Measurements from ENCODE around the gene IER2.

The IER2 gene

DNA sequence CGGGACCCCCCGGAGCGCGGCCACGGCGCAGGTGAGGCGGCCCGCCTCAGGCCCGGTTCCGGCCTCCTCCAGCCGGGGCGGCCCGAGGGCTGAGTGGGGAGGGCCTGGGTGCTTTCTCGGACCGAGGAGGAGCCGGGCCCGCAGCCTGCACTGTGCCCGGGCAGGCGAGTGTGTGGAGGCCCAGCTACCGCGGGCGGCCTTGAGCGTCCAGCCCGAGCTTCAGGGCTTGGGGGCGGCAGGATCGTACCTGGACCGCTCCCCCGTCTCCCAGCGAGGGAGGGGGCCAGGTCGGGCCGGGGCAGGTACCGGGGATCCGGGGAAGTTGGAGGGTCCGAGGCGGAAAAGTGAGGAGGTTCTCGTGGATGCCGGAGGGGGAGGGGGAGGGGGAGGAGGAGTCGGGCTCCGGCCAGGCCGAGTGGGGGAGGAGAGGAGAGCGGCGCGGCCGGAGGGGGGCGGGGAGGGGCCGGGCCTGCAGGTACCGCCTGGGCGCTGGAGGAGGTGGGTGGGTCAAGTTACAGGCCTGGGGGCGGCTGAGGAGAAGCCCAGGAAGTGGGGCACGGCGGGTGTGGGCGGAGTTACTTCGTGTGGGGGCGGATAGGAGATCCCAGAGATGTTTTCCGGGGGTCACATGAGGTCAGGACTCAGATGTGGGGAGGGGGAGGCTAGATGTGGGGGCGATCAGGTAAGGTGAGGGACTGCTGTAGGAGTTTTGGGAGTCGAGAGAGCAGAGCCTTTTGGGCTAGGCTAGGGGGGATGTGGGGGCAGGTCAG lies 31.6 kb upstream of the IER2 start:
- no peak for DNase-seq (ENCODE audit: low read depth)

DNA sequence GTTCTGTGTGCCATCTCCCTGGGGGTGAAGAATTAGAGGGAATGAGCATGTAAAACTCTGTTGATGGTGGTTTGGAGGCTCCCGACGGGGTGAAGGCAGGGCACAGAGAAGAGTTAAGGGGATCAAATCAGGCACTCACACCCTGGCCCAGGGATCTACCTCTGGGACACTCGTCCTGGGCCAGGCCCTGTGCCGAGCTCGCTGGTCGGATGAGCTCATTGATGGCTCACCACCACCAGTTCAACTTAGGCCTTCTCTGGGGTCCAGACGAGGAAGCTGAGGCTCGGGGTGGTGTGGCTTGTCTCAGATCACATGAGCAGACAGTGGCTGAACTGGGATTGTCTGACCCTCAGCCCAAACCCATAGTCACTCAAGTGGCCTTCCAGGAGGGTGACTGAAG lies 30.6 kb upstream of the IER2 start:
- DNase-seq (ENCODE audit: low read depth), result no peak

DNA sequence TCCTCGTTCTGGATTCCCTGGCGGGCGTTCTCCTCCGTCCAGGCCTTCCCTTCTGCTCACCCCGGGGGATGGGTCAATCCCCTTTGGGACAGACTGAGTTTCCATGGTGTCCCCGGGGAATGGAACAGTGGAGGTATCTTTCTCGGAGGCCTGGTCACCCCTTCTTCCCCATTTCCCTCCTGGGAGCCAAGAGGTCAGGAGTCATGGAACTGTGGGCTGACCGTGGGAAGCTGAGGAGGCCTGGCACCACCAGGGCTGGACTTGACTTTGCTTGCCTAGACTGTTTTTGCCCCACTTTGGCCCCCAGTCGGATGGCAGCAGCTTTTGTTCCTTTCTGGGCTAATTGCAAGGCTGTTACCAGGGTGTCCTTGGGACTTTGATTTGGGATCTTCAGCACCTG lies 30.2 kb upstream of the IER2 start:
- DNase-seq (ENCODE audit: low read depth), result no peak

DNA sequence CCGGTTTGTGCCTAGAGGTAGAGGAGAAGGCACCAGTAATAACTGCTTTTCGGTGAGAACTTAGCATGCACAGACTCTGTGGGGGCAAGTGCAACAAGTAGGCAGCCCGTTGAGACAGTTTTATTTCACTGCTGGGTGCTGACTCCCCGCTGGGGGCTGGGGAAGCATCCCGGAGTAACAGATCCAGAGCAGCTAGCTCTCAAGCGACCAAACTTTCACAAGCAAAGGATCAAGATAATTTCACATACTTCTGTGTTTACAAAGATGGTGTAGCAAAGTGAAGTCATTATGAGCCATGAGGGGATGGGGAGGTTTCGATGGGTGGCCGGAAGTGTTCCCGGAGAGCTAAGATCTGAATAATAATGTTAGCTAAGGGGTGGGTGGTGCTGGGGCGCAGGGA lies 29.4 kb upstream of the IER2 start:
- DNase-seq (ENCODE audit: low read depth), result no peak

DNA sequence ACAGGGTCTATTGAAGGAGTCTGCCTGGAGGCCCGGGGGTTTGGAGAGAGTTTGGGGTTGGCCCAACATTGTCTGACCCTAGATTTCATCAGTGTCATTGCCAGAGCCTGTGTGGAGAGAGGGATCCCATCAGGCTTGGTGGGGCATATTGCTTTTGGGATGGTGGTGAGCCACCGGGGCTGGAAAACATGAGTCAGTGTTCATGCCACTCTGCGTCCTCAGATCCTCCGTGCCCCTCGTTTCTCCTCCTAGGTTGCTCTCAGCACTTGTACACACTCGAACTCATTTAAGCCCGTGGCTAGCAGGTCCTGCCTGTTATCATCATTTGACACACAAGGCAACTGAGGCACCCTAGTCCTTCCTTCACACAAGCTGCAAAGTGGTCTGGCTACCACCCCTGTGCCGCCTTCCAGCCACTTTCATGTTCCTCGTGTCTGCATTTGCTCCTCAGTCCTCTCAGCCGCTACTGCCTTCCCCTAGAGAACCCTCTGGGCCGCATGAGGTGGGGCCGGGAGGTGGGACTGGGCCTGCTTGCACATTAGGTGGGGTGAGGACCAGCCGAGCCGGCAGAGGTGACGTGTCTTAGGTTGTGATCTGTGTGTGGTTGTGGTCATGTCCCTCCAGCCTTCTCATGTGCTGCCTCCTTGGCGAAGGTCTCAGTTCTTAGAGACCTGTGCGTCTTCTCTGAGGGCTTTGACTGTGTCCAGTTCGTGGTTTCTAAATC lies 28.5 kb upstream of the IER2 start:
- DNase-seq (ENCODE audit: low read depth), result no peak

DNA sequence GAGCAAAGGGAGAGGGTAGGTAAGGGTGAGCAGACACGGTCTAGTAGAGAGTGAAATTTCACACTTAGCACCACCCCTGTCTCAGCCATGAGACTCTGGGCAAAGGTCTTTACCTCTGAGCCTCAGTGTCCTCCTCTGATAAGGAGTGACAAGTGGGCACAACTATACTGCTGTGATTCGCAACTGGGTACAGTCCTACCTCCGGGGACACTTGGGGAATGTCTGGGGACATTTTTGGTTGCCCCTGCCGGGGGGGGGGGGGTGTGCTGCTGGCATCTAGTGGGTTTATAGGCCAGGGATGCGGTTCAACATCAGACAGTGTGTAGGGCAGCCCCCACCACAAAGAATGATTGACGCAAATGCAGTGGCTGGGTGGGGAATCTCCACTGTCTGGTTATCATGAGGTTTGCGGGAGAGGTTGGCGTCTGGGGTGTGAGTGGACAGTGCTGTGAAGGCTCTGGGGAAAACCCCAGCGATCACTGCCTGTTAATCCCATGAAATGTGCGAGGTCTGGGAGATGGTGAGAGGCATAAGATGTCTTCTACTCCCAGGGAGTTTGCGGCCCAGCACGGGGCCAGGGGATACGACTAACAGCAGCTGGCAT lies 27.8 kb upstream of the IER2 start:
- no peak for DNase-seq (ENCODE audit: low read depth)

DNA sequence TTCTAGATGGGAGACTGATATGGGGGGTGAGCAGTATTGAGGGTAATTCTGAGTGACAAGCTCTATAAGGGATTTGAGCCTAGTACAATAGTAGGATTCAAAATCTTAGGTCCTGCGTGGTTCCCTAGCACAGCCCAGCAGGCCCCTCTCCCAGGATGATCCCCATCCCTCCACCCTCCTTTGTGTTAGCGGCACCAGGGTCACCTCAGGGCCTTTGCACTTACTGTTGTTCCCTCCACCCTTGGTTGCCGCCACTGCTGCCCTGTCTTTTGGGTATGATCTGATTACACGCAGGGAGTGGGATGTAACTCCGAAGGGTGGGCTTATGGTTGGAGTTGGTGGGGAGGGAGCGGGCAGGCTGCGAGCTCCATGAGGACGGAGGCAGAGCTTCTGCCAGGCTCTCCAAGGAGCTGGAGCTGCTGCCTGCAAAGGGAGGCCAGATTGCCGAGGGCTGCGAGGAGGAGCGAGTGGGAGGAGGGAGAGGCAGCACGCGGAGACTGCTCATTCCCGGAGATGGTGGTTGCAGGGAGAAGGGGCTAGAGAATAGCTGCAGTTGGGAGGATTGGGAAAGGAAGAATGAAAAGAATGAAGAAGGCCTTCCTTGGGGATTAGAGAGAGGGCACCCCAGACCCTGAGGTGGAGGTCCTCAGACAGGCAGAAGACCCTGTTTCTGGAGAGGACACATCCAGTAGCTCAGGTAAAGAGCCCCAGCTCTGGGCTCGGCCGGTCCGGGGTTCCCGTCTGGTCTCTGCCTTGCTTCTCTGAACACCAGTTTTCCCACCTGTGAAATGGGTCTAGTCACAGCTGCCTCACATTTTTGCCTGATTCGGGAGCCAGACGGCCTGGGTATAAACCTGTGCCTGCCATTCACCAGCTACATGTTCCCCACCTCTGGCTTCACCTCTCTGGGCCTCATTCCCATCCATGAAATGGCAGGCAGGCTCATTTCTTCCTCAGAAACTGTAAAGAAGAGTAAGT lies 26.9 kb upstream of the IER2 start:
- no peak for DNase-seq (ENCODE audit: low read depth)

DNA sequence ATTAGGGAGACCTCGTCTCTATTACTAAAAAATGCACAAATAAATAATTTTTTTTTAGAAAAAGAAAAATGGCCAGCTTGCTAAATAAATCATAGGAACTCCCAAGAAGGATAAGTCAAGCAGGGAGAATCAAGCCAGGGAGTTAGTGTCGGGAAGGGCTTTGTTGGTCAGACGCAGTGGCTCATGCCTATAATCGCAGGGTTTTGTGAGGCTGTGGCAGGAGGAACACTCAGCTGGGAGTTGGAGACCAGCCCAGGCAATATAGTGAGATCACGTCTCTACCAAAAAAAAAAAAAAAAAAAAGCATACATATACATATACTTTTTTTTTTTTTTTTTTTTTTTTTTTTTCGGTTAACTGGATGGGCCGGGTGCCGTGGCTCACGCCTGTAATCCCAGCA lies 23.2 kb upstream of the IER2 start:
- DNase-seq (ENCODE audit: low read depth), result no peak

DNA sequence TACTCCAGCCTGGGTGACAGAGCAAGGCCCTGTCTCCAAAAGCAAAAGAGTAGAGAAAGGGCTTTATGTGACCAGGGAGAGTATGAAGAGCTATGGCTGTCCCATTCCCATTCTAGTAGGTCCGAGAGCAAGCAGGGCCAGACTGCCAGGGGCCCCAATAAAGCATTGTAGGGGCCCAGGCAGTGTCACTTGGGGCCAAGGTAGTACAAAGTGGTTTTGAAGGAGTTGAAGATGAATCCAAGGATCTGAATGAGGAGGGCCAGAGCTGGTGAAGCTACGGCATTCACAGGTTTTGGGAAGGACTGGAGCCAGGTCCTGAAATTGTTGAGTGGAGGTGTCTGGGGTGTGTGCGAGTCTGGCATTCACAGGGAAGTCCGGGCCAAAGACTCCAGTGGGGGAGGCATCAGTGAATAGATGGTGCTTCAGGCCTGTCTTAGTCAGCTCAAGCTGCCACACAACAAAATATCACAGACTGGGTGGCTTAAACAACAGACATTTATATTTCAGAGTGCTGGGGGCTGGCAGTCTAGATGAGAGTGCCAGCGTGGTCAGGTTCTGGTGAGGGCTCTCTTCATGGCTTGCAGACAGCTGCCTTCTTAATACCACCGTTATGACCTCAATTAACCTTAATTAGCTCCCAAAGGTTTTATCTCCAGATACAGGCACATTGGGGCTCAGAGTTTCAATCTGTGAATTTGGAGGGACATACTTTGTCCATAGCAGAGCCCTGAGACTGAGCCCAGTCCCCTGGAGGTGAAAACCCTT lies 22.2 kb upstream of the IER2 start:
- DNase-seq (ENCODE audit: low read depth), result no peak

DNA sequence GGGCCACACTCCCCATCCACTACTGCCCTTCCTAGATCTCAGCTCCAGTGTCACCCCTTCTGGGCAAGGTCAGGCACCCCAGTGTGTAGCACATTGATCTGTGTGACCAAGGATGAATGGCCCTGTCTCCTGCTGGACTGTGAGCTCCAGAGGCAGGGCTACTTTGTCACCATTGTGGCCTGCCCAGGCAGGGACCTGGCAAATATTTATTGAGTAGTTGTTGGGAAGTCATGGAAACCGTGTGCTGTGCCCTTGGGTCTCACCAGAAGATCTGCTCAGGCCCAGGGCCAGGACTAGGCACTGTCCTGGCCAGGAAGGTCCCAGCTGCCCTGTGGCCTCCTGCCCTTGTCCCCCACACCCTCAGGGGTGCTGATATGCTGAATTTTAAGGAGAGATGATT lies 21.6 kb upstream of the IER2 start:
- DNase-seq (ENCODE audit: low read depth), result no peak

DNA sequence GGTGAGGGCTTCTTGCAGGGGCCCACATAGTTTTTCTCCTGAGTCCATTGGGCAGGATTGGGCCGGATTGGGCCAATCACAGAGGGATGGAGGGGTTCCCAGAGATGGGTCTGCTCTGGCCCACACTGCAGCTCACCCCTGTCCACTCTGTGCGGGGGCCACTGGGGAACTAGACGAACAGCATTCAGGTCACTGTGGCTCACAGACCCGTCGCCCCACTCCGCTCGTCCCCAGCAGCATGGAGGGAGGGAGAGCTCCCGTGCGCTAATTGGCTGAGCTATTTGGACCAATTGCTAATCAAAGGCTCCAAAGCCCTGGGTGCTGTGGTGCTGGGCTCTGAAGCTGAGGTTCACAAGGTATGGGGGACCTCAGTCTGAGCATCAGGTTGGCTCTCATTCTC lies 20.8 kb upstream of the IER2 start:
- DNase-seq (ENCODE audit: low read depth), result no peak

DNA sequence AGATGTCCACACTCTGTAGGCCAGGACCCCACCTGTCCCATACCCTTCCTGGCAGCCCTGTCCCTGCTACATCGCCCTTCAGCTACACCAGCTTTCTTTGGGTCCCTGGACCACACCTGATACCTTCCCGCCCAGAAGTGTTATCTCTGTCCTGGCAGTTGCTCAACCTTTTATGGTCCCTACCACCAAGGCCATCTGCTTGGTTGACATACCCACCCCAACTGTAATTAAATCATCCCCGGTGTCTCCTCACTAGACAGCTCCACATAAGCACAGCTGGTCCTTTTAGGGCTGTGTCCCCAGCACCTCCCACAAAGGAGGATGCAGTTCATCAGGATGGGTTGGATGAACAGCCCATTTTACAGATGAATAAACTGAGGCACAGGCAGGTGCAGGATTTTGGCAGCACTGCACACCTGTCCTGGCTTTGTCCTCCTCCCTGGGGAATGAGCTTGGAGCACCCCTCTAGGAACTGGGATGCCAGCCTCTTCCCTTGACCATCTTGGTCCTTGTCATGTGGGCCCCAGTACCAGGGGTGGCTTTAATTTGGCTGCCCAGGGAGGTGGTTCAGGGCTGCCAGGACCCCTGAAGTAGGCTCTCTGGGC lies 19.2 kb upstream of the IER2 start:
- DNase-seq (ENCODE audit: low read depth), result no peak

DNA sequence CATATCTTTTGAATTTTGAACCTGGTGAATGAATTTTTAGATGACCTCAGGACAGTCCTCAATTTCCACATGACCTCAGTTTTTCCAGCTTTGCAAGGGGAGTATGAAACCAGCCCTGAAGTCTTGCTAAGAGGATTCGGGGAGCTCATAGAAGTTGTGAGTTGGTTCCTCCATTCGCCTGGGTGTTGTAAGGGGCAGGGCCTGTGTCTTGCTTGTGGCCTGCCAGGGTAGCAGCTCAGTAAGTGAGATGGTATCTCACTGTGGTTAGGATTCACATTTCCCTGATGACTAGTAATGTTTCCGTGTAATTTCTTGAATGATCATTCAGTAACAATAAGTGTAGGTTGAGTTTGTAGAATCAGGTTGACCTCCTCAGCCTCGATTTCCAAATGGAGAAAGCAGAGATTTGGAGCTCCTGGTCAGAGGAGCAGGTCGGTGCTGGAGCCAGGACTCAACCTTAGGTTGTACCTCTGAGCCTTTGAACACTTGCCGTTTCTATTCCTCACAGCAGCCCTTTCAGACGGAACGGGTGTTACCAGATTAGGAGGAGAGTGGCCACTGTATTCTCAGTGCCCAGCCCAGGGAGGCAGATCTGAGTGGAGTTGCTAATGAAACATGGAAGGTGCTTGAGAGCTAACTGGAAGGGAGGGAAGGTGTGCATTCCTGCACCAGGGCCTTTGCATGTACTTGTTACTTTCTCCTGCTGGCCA lies 17.6 kb upstream of the IER2 start:
- DNase-seq (ENCODE audit: low read depth), result peak; percentile 40

DNA sequence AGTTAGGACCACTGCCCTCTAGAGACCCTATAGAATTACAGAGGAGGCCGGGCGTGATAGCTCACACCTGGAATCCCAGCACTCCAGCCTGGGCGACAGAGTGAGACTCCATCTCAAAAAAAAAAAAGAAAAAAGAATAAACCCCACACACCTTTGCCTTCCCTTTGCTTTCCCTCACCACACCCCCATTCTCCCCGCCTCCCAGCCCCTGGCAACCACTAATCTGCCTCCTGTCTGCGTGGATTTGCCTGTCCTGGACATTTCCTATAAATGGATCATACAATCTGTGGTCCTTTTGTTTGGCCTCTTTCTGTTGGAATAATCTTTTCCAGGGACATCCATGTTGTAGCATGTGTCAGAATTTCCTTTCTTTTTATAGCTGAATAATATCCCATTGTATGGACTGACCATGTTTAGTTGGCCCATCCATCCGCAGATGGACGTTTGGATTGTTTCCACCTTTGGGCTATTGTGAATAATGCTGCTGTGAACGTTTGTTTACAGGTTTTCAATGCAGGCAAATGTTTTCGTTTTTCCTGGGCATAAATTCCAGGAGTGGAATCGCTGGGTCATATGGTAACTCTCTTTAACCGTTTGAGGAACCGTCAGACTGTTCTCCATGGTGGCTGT lies 16.9 kb upstream of the IER2 start:
- no peak for DNase-seq (ENCODE audit: low read depth)

DNA sequence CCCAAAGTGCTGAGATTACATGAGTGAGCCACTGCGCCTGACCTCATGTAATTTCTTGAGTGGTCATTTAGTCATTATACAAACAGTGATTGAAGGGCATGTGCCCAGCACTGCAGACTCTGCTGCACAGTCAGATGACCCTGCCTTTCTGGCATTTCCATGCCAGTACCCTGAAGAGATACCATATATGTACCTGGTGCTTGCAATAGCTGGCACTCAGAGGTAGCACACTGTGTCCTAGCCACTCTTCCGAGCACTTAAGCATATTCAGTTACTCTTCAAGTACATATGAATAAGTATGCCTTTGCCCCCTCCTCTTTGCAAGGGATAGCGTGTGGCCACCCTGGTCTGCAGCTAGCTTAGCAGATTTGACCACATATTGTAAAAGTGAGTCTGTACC lies 15.6 kb upstream of the IER2 start:
- DNase-seq (ENCODE audit: low read depth), result no peak

DNA sequence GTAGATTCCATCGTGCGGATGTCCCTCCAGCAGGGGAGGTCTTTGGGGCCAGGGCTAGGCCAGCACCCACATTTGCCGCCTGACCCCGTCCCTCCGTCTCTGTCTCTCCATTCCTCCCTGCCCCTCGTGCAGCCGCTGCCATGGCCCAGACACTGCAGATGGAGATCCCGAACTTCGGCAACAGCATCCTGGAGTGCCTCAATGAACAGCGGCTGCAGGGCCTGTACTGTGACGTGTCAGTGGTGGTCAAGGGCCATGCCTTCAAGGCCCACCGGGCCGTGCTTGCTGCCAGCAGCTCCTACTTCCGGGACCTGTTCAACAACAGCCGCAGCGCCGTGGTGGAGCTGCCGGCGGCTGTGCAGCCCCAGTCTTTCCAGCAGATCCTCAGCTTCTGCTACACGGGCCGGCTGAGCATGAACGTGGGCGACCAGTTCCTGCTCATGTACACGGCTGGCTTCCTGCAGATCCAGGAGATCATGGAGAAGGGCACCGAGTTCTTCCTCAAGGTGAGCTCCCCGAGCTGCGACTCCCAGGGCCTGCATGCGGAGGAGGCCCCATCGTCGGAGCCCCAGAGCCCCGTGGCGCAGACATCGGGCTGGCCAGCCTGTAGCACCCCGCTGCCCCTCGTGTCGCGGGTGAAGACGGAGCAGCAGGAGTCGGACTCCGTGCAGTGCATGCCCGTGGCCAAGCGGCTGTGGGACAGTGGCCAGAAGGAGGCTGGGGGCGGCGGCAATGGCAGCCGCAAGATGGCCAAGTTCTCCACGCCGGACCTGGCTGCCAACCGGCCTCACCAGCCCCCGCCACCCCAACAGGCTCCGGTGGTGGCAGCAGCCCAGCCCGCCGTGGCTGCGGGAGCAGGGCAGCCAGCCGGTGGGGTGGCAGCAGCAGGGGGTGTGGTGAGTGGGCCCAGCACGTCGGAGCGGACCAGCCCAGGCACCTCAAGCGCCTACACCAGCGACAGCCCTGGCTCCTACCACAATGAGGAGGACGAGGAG lies 14.8 kb upstream of the IER2 start:
- no peak for DNase-seq (ENCODE audit: low read depth)

DNA sequence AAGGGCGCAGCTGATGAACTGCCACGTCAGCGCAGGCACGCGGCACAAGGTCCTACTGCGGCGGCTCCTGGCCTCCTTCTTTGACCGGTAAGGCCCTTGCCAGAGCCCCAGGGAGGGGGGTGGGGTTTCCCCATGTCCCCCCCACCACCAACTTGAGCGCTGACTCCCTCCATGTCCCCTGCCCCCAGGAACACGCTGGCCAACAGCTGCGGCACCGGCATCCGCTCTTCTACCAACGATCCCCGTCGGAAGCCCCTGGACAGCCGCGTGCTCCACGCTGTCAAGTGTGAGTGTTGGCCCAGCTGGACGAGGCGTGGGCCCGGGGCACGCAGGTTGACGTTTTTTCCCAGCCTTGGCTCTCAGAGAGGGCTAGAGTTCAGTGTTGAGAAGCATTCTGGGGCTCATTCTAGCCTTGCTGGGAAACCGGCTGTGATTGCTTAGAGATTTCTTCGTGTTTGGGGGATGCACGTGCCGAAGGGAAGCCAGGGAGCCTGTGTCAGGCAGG lies 12.9 kb upstream of the IER2 start:
- no peak for DNase-seq (ENCODE audit: low read depth)

DNA sequence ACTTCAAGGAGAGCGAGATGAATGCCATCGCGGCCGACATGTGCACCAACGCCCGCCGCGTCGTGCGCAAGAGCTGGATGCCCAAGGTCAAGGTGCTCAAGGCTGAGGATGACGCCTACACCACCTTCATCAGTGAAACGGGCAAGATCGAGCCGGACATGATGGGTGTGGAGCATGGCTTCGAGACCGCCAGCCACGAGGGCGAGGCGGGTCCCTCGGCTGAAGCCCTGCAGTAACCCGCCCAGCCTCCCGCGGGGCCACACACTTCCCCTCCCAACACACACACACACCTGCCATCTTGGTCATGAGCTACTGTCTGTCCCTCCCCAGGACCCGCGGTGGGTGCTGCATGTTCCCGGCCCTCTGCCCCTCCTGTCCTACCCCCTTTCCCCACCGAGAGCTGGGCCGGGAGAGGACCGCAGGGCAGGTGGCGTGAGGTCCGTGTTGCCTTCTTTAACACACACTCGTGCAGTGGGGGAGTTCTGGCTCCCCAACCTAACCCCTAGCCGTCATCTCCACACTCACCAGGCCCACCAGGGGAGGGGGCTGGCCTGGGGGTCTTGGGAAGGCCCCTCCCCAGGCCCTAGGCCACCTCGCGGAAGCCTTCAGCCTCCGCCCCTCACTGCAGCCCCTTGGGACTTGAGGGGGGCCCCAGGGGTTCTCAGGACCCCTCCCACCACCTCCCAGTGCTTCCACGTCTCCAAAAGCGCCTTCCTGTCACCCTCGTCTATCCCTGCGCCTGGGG lies 11.9 kb upstream of the IER2 start:
- DNase-seq (ENCODE audit: low read depth), result no peak
